Myocyte (in vitro differentiated cells): ENCODE data around the gene UNC5CL. TPM values are rescaled to one million over a fixed set of nuclear protein-coding genes. Genes with fewer than 3 reads are reported as not detected.
"Not testable (repeated sequence)": the region's sequence is repeated elsewhere in the genome, so short reads cannot be mapped to it uniquely, and the experiment has no call there.

Experiments
- DNase-seq: peaks from one replicate; pipeline ENCODE4 v3.0.0-alpha.2; 2012; ENCODE audit warnings: low read depth
- total RNA-seq: library from RNA; depleted of rRNA; stranded (reverse); fragments of >200 nt; gene quantifications from 2 replicates; pipeline ENCODE4 v1.2.3, GENCODE V29; 2014

Gene UNC5CL
- total RNA-seq, 1 donor from 2014 or later: 2.3 TPM

- no peak for DNase-seq
These were observed 31.0 kb downstream of the UNC5CL start for GRCh38 chr6:41008011-41008410.

DNA sequence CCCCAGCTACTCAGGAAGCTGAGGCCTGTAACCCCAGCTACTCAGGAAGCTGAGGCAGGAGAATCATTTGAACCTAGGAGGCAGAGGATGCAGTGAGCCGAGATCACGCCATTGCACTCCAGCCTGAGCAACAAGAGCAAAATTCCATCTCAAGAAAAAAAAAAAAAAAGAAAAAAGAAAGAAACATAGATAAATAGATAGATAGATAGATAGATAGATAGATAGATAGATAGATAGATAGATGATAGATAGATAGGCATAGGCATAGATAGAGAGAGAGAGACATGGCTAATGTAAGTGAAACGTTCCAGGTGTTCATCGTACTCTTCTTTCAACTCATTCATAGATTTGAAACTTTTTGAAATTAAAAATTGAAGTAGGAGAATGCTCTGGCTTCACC lies 32.0 kb downstream of the UNC5CL start:
- DNase-seq: not testable (repeated sequence)

- DNase-seq: peak; percentile 73
These were observed 32.8 kb downstream of the UNC5CL start for GRCh38 chr6:41006217-41006616.

- peak; percentile 53 for DNase-seq
These were observed 36.9 kb downstream of the UNC5CL start for GRCh38 chr6:41002168-41002567.

DNA sequence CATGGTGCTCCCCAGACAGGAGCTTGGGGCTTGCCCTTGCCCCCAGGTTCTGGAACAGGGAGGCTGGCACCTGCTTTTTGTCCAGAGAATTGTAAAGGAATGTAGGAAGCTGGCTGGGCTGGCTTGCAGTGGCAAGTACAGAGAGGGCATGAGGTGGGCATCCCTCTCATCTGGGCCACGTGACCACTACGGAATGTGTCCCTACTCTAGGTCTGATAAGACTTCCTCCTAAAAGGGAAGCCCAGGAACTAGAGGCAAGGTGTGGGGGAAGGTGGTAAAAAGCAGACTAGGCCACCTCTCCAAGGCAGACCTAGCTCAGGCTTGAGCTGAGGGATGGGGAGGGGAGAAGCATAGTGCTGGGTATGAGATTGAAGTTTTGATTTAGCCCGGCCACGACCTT lies 38.8 kb downstream of the UNC5CL start:
- DNase-seq: no peak

DNA sequence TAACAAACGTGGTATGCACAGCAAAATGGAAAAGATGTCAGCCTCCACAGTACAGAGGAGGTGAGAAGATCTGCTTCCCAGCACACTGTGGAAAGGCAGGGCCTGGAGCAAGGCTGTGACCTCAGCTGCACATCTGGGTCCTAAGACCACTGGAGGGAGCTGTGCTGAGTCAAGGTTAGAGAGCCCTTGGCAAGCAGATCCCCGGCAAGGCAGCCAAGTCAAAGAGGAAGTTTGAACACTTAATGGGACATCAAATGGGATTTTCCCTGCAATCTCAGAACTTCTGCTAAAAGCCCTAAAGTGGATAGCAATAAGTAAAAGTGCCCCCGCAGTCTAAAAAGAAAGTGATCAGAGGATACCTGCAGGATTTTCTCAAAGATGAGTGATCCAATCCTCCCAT lies 39.5 kb downstream of the UNC5CL start:
- DNase-seq: peak; percentile 31

DNA sequence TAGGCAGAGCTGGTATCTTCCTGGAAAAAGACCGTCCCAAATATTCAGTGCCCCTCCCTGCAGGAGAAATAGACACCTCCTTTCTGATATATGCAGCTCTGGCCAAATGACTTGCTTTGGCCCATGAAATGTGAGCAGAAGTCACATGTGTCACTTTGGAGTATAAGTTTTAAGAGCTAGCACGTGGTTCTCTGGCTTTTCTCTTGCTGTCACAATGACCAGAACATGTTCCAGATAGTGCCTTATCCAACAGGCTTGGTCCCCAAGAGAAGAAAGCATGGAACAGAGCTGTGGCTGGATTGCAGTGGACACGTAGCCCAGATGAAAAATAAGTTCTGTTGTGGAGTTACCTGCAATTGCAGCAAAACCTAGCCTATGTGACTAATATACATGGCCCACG lies 40.4 kb downstream of the UNC5CL start:
- DNase-seq: no peak

DNA sequence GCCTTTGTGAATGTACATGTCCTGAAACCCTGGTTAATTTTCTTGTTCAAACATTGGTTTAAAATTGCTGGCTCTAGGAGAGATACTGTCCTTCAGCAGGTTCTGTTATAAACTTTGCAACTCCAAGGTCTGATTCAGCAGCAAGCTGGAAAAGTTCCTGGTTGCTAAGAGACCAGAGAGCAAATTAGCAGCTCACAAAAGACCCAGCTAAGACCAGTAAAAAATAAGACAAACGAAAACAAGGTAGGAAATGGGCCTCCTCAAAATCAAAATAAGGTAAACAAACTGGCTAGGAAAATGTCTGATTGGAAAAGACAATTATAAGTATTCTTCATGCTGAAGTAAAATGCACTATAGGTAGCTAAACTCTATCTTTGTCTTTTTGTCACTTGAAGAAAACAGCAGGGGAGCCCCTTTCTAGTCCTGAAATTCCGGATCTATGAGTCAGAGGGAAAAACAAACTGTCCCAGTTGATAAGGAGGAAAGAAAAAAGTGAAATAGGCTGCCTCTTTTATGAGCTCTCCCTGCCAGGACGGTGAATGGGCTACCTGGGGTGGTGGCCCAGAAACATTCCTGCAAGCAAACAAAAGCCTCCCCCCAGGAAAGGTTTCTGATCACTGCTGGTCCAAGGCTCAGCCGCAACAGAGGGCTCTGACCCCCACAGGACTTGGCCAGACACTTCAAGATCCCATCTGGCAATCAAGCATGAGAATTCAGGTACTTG lies 41.6 kb downstream of the UNC5CL start:
- peak; percentile 26 for DNase-seq

GRCh38 chr6:40996591-40997233 lies 42.3 kb downstream of the UNC5CL start:
- DNase-seq: no peak

- DNase-seq: no peak
These were observed 46.3 kb downstream of the UNC5CL start for GRCh38 chr6:40992746-40993145.

DNA sequence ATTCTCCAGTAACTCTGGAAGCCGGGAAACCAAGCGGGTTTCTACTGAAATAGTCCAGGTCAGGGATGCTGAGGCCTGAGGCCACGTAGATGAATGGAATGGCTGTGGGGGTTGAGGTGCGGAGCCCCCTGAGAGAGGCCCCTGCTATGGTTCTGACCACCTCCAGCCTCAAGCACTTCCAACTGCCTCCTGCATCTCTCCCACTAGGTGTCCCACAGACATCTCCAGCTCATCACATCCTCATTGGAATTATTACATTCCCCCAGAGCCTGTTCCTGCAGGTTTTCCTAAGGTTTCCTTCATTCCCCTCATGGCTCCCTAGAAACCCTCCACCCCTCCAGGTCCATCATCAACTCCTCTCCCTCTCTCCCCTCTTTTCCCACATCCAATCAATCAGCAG lies 48.7 kb downstream of the UNC5CL start:
- no peak for DNase-seq

GRCh38 chr6:40989204-40990169 lies 49.5 kb downstream of the UNC5CL start:
- no peak for DNase-seq

- no peak for DNase-seq
These were observed 50.4 kb downstream of the UNC5CL start for GRCh38 chr6:40988634-40989033.

GRCh38 chr6:40986921-40987819 lies 51.9 kb downstream of the UNC5CL start:
- no peak for DNase-seq

- DNase-seq: no peak
These were observed 52.7 kb downstream of the UNC5CL start for GRCh38 chr6:40986364-40986763.

GRCh38 chr6:40983752-40984151 lies 55.3 kb downstream of the UNC5CL start:
- no peak for DNase-seq

GRCh38 chr6:40982917-40983316 lies 56.1 kb downstream of the UNC5CL start:
- DNase-seq: no peak

DNA sequence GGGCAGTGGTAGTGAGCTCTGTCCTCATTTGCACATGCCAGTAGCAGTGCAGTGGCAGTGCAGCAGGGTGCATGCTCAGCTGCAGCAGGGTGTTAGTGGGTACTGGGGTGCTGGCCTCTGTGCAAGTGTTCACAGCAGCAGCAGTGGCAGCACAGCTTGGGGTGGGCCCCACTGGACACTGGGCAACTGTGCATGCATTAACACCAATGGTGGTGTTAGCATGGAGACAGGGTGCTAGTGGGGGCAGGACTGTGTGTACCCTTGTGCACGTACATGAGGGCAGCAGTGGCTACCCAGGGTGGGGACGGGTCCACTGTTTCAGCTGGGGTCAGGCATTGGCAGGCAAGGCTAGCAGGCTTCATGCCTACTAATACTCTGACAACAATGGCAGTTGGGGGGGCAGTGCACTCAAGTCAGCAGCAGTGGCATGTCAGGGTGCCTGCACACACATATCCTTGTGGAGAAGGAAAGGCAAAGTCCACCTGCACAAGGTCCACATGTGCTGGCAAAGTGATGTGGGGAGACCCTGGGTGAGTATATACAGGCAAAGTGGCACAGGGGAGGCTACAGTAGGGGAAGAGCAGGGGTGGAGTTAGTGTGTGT lies 60.2 kb downstream of the UNC5CL start:
- no peak for DNase-seq

- DNase-seq: no peak
These were observed 61.3 kb downstream of the UNC5CL start for GRCh38 chr6:40977695-40978094.

GRCh38 chr6:40977085-40977484 lies 61.9 kb downstream of the UNC5CL start:
- DNase-seq: no peak
